Osteoblast (primary cell): ENCODE results near the gene SCYGR4. TPM values are rescaled to one million over a fixed set of nuclear protein-coding genes. Genes with fewer than 3 reads are reported as not detected.

Experiments
- DNase-seq: peaks from one replicate; pipeline ENCODE4 v3.0.0; 2011; ENCODE audit warnings: low spot score, mixed read lengths; ENCODE audit not compliant: insufficient read length; ENCODE audit errors: missing footprints
- H2AFZ ChIP-seq: 2 replicates; pipeline ENCODE4 v1.6.0; 2011; ENCODE audit warnings: mild to moderate bottlenecking, low read length
- H3K27ac ChIP-seq: 2 replicates; pipeline ENCODE4 v1.5.1; 2011; ENCODE audit warnings: mild to moderate bottlenecking, low read depth, low read length, moderate library complexity
- H3K27me3 ChIP-seq: 2 replicates; pipeline ENCODE4 v1.6.0; 2012; ENCODE audit warnings: mild to moderate bottlenecking, control low read depth, inconsistent platforms, low read length, moderate library complexity; ENCODE audit not compliant: insufficient read depth
- H3K36me3 ChIP-seq: 2 replicates; pipeline ENCODE4 v1.5.1; 2011; ENCODE audit warnings: mild to moderate bottlenecking, low read length, control low read depth, moderate library complexity; ENCODE audit not compliant: insufficient read depth
- H3K4me1 ChIP-seq: 2 replicates; pipeline ENCODE4 v1.5.1; 2011; ENCODE audit warnings: mild to moderate bottlenecking, low read length, control low read depth, moderate library complexity; ENCODE audit not compliant: insufficient read depth
- H3K4me2 ChIP-seq: 2 replicates; pipeline ENCODE4 v1.6.0; 2011; ENCODE audit warnings: mild to moderate bottlenecking, low read length; ENCODE audit not compliant: insufficient read depth
- H3K4me3 ChIP-seq: fragments of 200-600 bp; sonication (generic); 3 replicates; pipeline ENCODE4 v1.5.1; 2012; ENCODE audit warnings: mild to moderate bottlenecking, low read length, inconsistent platforms; ENCODE audit not compliant: insufficient read depth
- H3K79me2 ChIP-seq: 2 replicates; pipeline ENCODE4 v1.6.0; 2012; ENCODE audit warnings: mild to moderate bottlenecking, low read length, control low read depth, inconsistent platforms; ENCODE audit not compliant: insufficient read depth
- H3K9me3 ChIP-seq: 2 replicates; pipeline ENCODE4 v1.5.1; 2011; ENCODE audit warnings: low read depth, low read length, control low read depth
- H4K20me1 ChIP-seq: 2 replicates; pipeline ENCODE4 v1.6.0; 2012; ENCODE audit warnings: mild to moderate bottlenecking, low read length, control low read depth; ENCODE audit not compliant: insufficient read depth
- total RNA-seq: library from RNA; depleted of rRNA; stranded (reverse); fragments of >200 nt; gene quantifications from 2 replicates; pipeline ENCODE4 v1.2.3, GENCODE V29; 2012
- TF ChIP-seq, protein P1 (sequence below): IDR thresholded peaks from 2 replicates; pipeline ENCODE4 v1.5.1; 2011; ENCODE audit warnings: mild to moderate bottlenecking, low read depth, low read length, moderate library complexity; ENCODE audit errors: extremely low read depth

SCYGR4 gene
- total RNA-seq, 1 donor = not detected

GRCh38 chr2:227576812-227577211 lies 40.5 kb upstream of the SCYGR4 start:
- Histone ChIP-seq H4K20me1 (no peaks in the 10 kb centered on the region), H2AFZ (no peak overlapping the region), H3K4me2 (no peak overlapping the region), H3K27ac (no peak overlapping the region), H3K27me3 (no peaks in the 10 kb centered on the region), H3K4me1 (no peaks in the 10 kb centered on the region), H3K4me3 (no peak overlapping the region), H3K36me3 (no peaks in the 10 kb centered on the region), H3K79me2 (no peaks in the 10 kb centered on the region), H3K9me3 (no peaks in the 10 kb centered on the region)
- TF ChIP-seq, protein P1, sequence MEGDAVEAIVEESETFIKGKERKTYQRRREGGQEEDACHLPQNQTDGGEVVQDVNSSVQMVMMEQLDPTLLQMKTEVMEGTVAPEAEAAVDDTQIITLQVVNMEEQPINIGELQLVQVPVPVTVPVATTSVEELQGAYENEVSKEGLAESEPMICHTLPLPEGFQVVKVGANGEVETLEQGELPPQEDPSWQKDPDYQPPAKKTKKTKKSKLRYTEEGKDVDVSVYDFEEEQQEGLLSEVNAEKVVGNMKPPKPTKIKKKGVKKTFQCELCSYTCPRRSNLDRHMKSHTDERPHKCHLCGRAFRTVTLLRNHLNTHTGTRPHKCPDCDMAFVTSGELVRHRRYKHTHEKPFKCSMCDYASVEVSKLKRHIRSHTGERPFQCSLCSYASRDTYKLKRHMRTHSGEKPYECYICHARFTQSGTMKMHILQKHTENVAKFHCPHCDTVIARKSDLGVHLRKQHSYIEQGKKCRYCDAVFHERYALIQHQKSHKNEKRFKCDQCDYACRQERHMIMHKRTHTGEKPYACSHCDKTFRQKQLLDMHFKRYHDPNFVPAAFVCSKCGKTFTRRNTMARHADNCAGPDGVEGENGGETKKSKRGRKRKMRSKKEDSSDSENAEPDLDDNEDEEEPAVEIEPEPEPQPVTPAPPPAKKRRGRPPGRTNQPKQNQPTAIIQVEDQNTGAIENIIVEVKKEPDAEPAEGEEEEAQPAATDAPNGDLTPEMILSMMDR = no peak
- no peak for DNase-seq

- no peaks in the 10 kb centered on the region for H3K9me3 ChIP-seq
- H3K79me2 ChIP-seq = no peaks in the 10 kb centered on the region
- H3K4me3 ChIP-seq = no peak overlapping the region
- H3K27me3 ChIP-seq = no peaks in the 10 kb centered on the region
- TF ChIP-seq, protein P1 = no peak
- no peak overlapping the region for H3K4me2 ChIP-seq
- no peak overlapping the region for H3K27ac ChIP-seq
- no peaks in the 10 kb centered on the region for H3K36me3 ChIP-seq
- H2AFZ ChIP-seq = no peak overlapping the region
- no peaks in the 10 kb centered on the region for H3K4me1 ChIP-seq
- no peaks in the 10 kb centered on the region for H4K20me1 ChIP-seq
- no peak for DNase-seq
Observed at GRCh38 chr2:227577555-227577954, 39.7 kb upstream of the SCYGR4 start.

DNA sequence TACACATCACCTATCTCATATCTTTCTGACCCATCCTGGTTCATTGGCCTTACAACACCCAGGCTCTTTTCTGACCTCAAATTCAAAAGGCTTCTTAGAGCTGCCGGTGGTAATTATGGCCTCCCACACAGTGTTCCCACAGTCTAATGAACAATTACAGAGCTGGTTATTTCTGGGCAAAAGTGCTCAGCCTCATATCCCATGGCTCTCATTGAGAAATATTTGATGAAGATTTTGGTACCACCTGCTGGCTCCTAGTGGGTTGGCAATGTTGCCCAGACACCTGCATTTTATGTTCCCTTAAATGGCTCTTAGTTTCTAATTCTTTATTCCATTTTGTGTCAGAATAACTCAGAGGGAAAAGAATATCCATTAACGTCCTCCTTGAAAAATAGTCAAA lies 38.7 kb upstream of the SCYGR4 start:
- H3K27me3 ChIP-seq = no peaks in the 10 kb centered on the region
- no peaks in the 10 kb centered on the region for H3K4me1 ChIP-seq

GRCh38 chr2:227579791-227580190 lies 37.5 kb upstream of the SCYGR4 start:
- Histone ChIP-seq H2AFZ (no peak overlapping the region), H3K4me3 (no peak overlapping the region), H4K20me1 (no peaks in the 10 kb centered on the region), H3K4me2 (no peak overlapping the region), H3K79me2 (no peaks in the 10 kb centered on the region), H3K4me1 (no peaks in the 10 kb centered on the region), H3K9me3 (no peaks in the 10 kb centered on the region), H3K36me3 (no peaks in the 10 kb centered on the region), H3K27me3 (no peaks in the 10 kb centered on the region), H3K27ac (no peak overlapping the region)
- no peak for DNase-seq
- TF ChIP-seq, protein P1 = no peak

More for the DNA sequence above, 38.7 kb upstream of the SCYGR4 start:
- TF ChIP-seq, protein P1 = no peak
- Histone ChIP-seq H3K36me3 (no peaks in the 10 kb centered on the region), H3K4me3 (no peak overlapping the region), H4K20me1 (no peaks in the 10 kb centered on the region), H3K9me3 (no peaks in the 10 kb centered on the region), H3K4me2 (no peak overlapping the region), H3K79me2 (no peaks in the 10 kb centered on the region), H2AFZ (no peak overlapping the region), H3K27ac (no peak overlapping the region)
- DNase-seq = no peak
